MCF 10A (cell line): ENCODE data around the gene SIAH3. TPM values are rescaled to one million over a fixed set of nuclear protein-coding genes. Genes with fewer than 3 reads are reported as not detected.

Source experiments
- Bru-seq: library from RNA; stranded (reverse); fragments of 400-500 nt; gene quantifications from one replicate; lab custom pipeline; 2021; lab: Mats Ljungman, UMichigan
- BruChase-seq, 2 experiments: library from RNA; stranded (reverse); fragments of 400-500 nt; gene quantifications; one replicate each; lab custom pipeline; 2021; lab: Mats Ljungman, UMichigan
- BruUV-seq: library from RNA; stranded (reverse); fragments of 400-500 nt; replicated peaks from 2 replicates; lab custom pipeline; 2021; lab: Mats Ljungman, UMichigan
- CTCF ChIA-PET: fragments of 300-600 bp; sonication (Branson Sonifier 250); formaldehyde crosslinking; extraction: SDS; loops from one replicate; lab custom pipeline; 2021; ENCODE audit warnings: antibody characterized with exemption, inconsistent platforms; lab: Yijun Ruan, JAX
- POLR2A ChIA-PET: fragments of 300-600, 350-650 bp; sonication (Branson Sonifier 250); formaldehyde crosslinking; extraction: SDS; loops from one replicate; lab custom pipeline; 2020; ENCODE audit warnings: antibody characterized with exemption, inconsistent platforms; lab: Yijun Ruan, JAX
- DNase-seq: peaks from one replicate; pipeline ENCODE4 v3.0.0-alpha.2; 2018; ENCODE audit not compliant: unreplicated experiment
- H3K27ac Mint-ChIP-seq: one replicate; pipeline ENCODE4 v1.8.0; 2022; ENCODE audit warnings: mild to moderate bottlenecking, low read depth, mixed read lengths; ENCODE audit not compliant: unreplicated experiment
- H3K27me3 Mint-ChIP-seq: one replicate; pipeline ENCODE4 v1.8.0; 2022; ENCODE audit warnings: mixed read lengths; ENCODE audit not compliant: insufficient read depth, unreplicated experiment
- H3K36me3 Mint-ChIP-seq: one replicate; pipeline ENCODE4 v1.8.0; 2022; ENCODE audit warnings: mild to moderate bottlenecking, moderate library complexity, mixed read lengths; ENCODE audit not compliant: insufficient read depth, unreplicated experiment
- H3K4me1 Mint-ChIP-seq: one replicate; pipeline ENCODE4 v1.8.0; 2022; ENCODE audit warnings: mixed read lengths; ENCODE audit not compliant: insufficient read depth, unreplicated experiment
- H3K4me3 Mint-ChIP-seq: one replicate; pipeline ENCODE4 v1.8.0; 2022; ENCODE audit warnings: mild to moderate bottlenecking, moderate library complexity, mixed read lengths; ENCODE audit not compliant: unreplicated experiment
- H3K9me3 Mint-ChIP-seq: one replicate; pipeline ENCODE4 v1.8.0; 2022; ENCODE audit warnings: mixed read lengths; ENCODE audit not compliant: unreplicated experiment
- intact Hi-C: fragments of 100-400 bp; cut with micrococcal nuclease; formaldehyde crosslinking; loops from 2 replicates; pipeline ENCODE4 v1.14.1; 2022
- long read RNA-seq: library from polyadenylated mRNA; stranded (forward); transcript quantifications from one replicate; pipeline ENCODE4 v2.0.0, GENCODE V29; 2022
- total RNA-seq: library from RNA; stranded (reverse); gene quantifications from 2 replicates; pipeline ENCODE4 v1.2.3, GENCODE V29; 2022
- TF ChIP-seq, protein P1 (sequence below): fragments of 200-600 bp; IDR thresholded peaks from one replicate; pipeline ENCODE4 v1.8.0; 2022; ENCODE audit warnings: antibody characterized with exemption, mild to moderate bottlenecking; ENCODE audit not compliant: unreplicated experiment

SIAH3 gene, protein sequence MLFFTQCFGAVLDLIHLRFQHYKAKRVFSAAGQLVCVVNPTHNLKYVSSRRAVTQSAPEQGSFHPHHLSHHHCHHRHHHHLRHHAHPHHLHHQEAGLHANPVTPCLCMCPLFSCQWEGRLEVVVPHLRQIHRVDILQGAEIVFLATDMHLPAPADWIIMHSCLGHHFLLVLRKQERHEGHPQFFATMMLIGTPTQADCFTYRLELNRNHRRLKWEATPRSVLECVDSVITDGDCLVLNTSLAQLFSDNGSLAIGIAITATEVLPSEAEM
- not detected in 2 replicates for total RNA-seq
- Bru-seq, nascent RNA: percentile 3 among the genes with signal in this experiment
- not detected for BruChase-seq, experiment 1, labeled RNA remaining after a 6-hour chase
- BruChase-seq, experiment 2, labeled RNA remaining after a 2-hour chase: not detected
- long read RNA-seq: 0 reads

GRCh38 chr13:45851171-45851921, at the start of gene SIAH3:
Gene SIAH3, minus strand, starts transcription at chr13:45851753. Its CDS starts 124 bp downstream, at chr13:45851629.
- peaks cover 88% of the 10 kb centered on the region for H3K27me3 Mint-ChIP-seq
- intact Hi-C loops: no loop called here
- ChIA-PET POLR2A (interaction anchor here (0.6 to 1.2 kb wide), 2 partner anchors 17 to 18 kb away, joined by 4 read pairs; no protein-coding TSS in a partner anchor), CTCF (interaction anchor here (0.6 kb wide), 1 partner anchor 121 kb away, joined by 3 read pairs; no protein-coding TSS in a partner anchor)
- no peak within 1 kb of the TSS for H3K4me3 Mint-ChIP-seq
- TF ChIP-seq, protein P1, sequence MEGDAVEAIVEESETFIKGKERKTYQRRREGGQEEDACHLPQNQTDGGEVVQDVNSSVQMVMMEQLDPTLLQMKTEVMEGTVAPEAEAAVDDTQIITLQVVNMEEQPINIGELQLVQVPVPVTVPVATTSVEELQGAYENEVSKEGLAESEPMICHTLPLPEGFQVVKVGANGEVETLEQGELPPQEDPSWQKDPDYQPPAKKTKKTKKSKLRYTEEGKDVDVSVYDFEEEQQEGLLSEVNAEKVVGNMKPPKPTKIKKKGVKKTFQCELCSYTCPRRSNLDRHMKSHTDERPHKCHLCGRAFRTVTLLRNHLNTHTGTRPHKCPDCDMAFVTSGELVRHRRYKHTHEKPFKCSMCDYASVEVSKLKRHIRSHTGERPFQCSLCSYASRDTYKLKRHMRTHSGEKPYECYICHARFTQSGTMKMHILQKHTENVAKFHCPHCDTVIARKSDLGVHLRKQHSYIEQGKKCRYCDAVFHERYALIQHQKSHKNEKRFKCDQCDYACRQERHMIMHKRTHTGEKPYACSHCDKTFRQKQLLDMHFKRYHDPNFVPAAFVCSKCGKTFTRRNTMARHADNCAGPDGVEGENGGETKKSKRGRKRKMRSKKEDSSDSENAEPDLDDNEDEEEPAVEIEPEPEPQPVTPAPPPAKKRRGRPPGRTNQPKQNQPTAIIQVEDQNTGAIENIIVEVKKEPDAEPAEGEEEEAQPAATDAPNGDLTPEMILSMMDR: no peak
- no peak within 1 kb of the TSS for H3K27ac Mint-ChIP-seq
- H3K9me3 Mint-ChIP-seq: peaks cover 7% of the 10 kb centered on the region
- H3K36me3 Mint-ChIP-seq: no peaks in the 10 kb centered on the region
- no peak for DNase-seq
- no TSS peak for BruUV-seq
- H3K4me1 Mint-ChIP-seq: no peaks in the 10 kb centered on the region

DNA sequence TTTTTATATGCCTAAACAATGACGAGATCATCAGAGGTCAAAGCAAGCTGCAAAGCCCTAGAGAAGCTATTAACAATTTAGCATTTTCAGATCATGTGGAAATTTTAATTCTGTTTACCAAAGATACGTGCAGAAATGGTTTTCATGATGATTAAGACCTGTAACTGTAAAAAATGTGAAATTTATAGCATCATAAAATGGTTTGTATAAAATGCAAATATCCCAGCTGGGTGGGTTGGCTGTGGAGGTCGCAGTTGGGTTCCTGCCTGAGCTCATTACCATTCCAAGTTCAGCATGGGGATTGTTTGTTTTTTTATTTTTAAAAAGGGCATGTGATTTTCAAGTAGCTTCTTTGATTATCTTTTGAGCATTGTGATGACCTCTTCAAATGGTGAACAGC, 47.9 kb upstream of the SIAH3 start:
- H3K27ac Mint-ChIP-seq: no peak overlapping the region

DNA sequence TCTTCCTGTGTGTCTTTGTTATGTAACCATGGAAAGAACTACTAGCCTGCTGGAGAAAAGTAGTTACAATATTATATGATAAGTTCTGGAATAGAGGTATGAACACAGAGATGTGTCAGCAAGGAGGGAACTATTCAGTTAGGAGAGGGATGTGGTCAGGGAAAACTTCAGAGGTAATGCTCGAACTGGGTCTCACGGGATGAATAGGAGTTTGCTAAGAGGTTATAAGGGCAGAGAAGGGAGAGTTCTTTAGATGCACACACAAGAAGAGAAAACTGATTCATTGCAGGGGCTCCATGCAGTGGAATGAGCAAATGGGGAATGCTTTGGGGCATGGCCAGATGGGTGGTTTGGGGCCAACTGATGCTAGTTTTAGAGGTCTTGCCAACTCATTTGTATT, 46.0 kb upstream of the SIAH3 start:
- BruUV-seq: no TSS peak
- peaks cover 92% of the 10 kb centered on the region for H3K27me3 Mint-ChIP-seq
- no peak for DNase-seq

More for the DNA sequence above, 47.9 kb upstream of the SIAH3 start:
- no peaks in the 10 kb centered on the region for H3K36me3 Mint-ChIP-seq
- H3K9me3 Mint-ChIP-seq: no peaks in the 10 kb centered on the region
- no peak for DNase-seq
- no peak overlapping the region for H3K4me3 Mint-ChIP-seq
- ChIA-PET POLR2A (interaction anchor here (0.7 to 0.9 kb wide), 2 partner anchors 14 to 16 kb away, joined by 3 to 5 read pairs; no protein-coding TSS in a partner anchor), CTCF (interaction anchor here (0.6 kb wide), 1 partner anchor 23 kb away, joined by 3 read pairs; no protein-coding TSS in a partner anchor)
- intact Hi-C loops: no loop called here
- H3K4me1 Mint-ChIP-seq: no peaks in the 10 kb centered on the region
- H3K27me3 Mint-ChIP-seq: peaks cover 83% of the 10 kb centered on the region
- TF ChIP-seq, protein P1: no peak
- no TSS peak for BruUV-seq

More for the DNA sequence above, 46.0 kb upstream of the SIAH3 start:
- H3K4me1 Mint-ChIP-seq: no peaks in the 10 kb centered on the region
- CTCF ChIA-PET: no interaction called here
- no peaks in the 10 kb centered on the region for H3K36me3 Mint-ChIP-seq
- TF ChIP-seq, protein P1: no peak
- POLR2A ChIA-PET: no interaction called here
- no peak overlapping the region for H3K4me3 Mint-ChIP-seq
- H3K9me3 Mint-ChIP-seq: no peaks in the 10 kb centered on the region
- H3K27ac Mint-ChIP-seq: no peak overlapping the region
- intact Hi-C loops: no loop called here
